ENCODE measurements around the gene KANSL1. TPM values are rescaled to one million over a fixed set of nuclear protein-coding genes. Genes with fewer than 3 reads are reported as not detected.

KANSL1 gene
- total and polyA plus RNA-seq, 7 donors, result 9.7 to 130 (median 70.7) TPM

GRCh38 chr17:46135126-46135812, 58.0 kb downstream of the KANSL1 start:
- no peaks in the 10 kb centered on the region for H3K27me3 ChIP-seq
- H3K4me3 ChIP-seq, result no peak overlapping the region
- intact Hi-C loops (cut with DNase I), result no loop called here
- 96% methylated on average over 4 of the region's 4 CpGs for WGBS, 2 donors
- no peaks in the 10 kb centered on the region for H3K36me3 ChIP-seq
- no peak for DNase-seq
- TF ChIP-seq CTCF (IDR thresholded peaks at IDR 0.05), result no peak
- no peak for TF ChIP-seq POLR2A (IDR thresholded peaks at IDR 0.05)
- TF ChIP-seq EP300 (IDR thresholded peaks at IDR 0.05), result no peak
- no peak for TF ChIP-seq POLR2AphosphoS5 (IDR thresholded peaks at IDR 0.05)
- no peak overlapping the region for H3K27ac ChIP-seq
- peaks cover 0 to 74% (median 56%) of the 10 kb centered on the region in 4 donors for H3K4me1 ChIP-seq
- H3K9me3 ChIP-seq, result no peaks in the 10 kb centered on the region

DNA sequence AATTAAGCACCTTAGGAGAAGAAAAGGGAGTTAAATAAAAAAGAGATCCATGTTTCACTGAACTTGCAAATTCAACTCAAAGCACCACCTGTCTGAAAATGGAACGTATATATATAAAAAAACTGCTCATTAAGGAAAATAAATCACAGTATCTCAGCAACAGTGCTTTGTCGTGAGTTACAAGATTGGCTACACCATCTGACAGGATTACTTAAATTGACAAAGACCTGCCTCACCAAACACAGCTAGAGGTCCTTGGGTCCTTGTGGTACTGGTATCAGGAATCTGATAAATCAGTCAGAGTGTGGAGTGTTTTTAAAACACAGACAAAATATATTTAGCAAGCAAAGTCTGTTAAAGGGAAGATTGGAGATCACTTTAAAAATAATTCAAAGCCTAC, 63.9 kb downstream of the KANSL1 start:
- H3K4me3 ChIP-seq, result no peak overlapping the region
- H3K27me3 ChIP-seq, result no peaks in the 10 kb centered on the region
- intact Hi-C loops (cut with DNase I), result loop anchor here (5.0 kb wide), 1 partner anchor 33 kb away; no protein-coding TSS in a partner anchor
- H3K27ac ChIP-seq, result peak overlapping the region in 1 of 4 donors; percentile 4
- TF ChIP-seq POLR2AphosphoS5 (IDR thresholded peaks at IDR 0.05), result no peak
- no peak for TF ChIP-seq CTCF (IDR thresholded peaks at IDR 0.05)
- TF ChIP-seq EP300 (IDR thresholded peaks at IDR 0.05), result no peak
- TF ChIP-seq POLR2A (IDR thresholded peaks at IDR 0.05), result no peak
- H3K9me3 ChIP-seq, result no peaks in the 10 kb centered on the region
- H3K4me1 ChIP-seq, result peaks cover 0 to 82% (median 74%) of the 10 kb centered on the region in 4 donors
- H3K36me3 ChIP-seq, result no peaks in the 10 kb centered on the region
- no peak for DNase-seq
- 72 to 74% methylated on average over 2 of the region's 2 CpGs for WGBS, 2 donors

GRCh38 chr17:46128453-46128852, 64.8 kb downstream of the KANSL1 start:
- Histone ChIP-seq H3K9me3 (no peaks in the 10 kb centered on the region), H3K36me3 (no peaks in the 10 kb centered on the region), H3K27me3 (no peaks in the 10 kb centered on the region), H3K4me3 (no peak overlapping the region), H3K4me1 (peaks cover 0 to 91% (median 82%) of the 10 kb centered on the region in 4 donors), H3K27ac (no peak overlapping the region)
- intact Hi-C loops (cut with DNase I), result loop anchor here (5.0 kb wide), 1 partner anchor 34 kb away; no protein-coding TSS in a partner anchor
- WGBS, 2 donors, result 77 to 90% methylated on average over 4 of the region's 4 CpGs
- TF ChIP-seq POLR2AphosphoS5 (IDR thresholded peaks at IDR 0.05) (no peak), POLR2A (IDR thresholded peaks at IDR 0.05) (no peak), EP300 (IDR thresholded peaks at IDR 0.05) (no peak), CTCF (IDR thresholded peaks at IDR 0.05) (no peak)
- DNase-seq, result no peak

- WGBS, 2 donors, result 93 to 97% methylated on average over 2 of the region's 2 CpGs
- no peaks in the 10 kb centered on the region for H3K9me3 ChIP-seq
- H3K4me3 ChIP-seq, result no peak overlapping the region
- DNase-seq, result no peak
- no peaks in the 10 kb centered on the region for H3K27me3 ChIP-seq
- peaks cover 0 to 95% (median 89%) of the 10 kb centered on the region in 4 donors for H3K4me1 ChIP-seq
- no peak overlapping the region for H3K27ac ChIP-seq
- H3K36me3 ChIP-seq, result no peaks in the 10 kb centered on the region
- TF ChIP-seq POLR2A (IDR thresholded peaks at IDR 0.05) (no peak), CTCF (IDR thresholded peaks at IDR 0.05) (no peak)
- intact Hi-C loops (cut with DNase I), result loop anchor here (5.0 kb wide), 1 partner anchor 35 kb away; no protein-coding TSS in a partner anchor
Observed at GRCh38 chr17:46127524-46127923, 65.7 kb downstream of the KANSL1 start.
